ENCODE results near the gene MRPS17.
"Not testable (repeated sequence)": the region's sequence is repeated elsewhere in the genome, so short reads cannot be mapped to it uniquely, and the experiment has no call there.

The MRPS17 gene

GRCh38 chr7:55951637-55952351 lies at the start of gene MRPS17:
Gene MRPS17 (plus strand): TSS chr7:55951877. CDS start chr7:55953196, 1,319 bp downstream.
- DNase-seq (ENCODE audit: low read depth in 2 of 2), result peak; percentile 81 to 90

DNA sequence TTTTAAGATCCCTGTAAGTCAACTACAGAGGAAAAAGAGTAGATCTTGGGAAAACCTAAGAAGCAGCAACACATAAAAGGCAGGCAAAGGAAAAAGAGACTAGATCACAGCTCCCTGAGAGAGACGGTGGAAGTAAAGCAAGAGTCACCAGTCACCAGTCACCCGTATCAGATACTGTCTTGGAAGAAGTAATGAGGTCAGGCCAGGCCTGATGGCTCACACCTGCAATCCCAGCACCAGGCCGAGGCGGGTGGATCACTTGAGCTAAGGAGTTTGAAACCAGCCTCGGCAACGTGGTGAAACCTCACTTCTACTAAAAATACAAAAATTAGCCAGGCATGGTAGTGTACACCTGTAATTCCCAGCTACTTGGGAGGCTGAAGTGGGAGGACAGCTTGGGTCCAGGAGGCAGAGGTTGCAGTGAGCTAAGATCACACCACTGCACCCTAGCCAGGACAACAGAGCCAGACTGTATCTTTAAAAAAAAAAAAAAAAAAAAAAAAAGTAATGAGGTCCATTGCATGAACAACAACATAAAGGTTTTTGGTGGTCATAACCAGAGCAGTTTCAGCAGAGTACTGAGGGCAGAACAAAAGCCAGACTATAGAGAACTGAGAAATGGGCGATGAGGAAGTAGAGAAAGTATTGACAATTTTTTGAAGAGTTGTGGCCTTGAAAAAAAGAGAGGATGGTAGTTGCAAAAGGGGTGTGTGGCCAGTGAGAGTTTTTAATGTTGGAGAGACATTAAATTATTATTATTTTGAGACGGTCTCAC lies 47.5 kb upstream of the MRPS17 start:
- no peak for DNase-seq (ENCODE audit: low read depth in 2 of 2)

DNA sequence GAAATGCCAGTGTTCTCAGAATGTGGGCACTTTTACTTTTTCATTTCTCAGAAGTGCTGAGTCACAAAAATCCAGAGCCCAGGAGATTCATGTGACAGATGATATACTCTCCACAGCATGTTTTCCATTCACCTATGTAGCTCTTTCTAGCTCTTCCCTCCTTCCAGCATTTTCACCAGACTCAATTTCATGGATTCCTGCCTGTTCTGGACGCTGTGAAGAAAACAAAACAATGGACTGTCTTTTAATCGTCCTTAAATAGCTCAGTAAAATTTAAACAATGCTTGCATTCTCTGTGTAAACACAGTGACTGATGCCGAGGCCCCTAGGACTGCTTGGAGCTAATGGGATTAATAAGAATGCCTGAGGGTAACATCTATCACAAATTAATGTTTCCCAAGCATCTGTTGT lies 38.9 kb upstream of the MRPS17 start:
- DNase-seq (ENCODE audit: low read depth in 2 of 2), result no peak

GRCh38 chr7:55917771-55918170 lies 33.9 kb upstream of the MRPS17 start:
- DNase-seq (ENCODE audit: low read depth in 2 of 2), result no peak

GRCh38 chr7:55928006-55928767 lies 23.5 kb upstream of the MRPS17 start:
- DNase-seq (ENCODE audit: low read depth in 2 of 2), result no peak

- no peak for DNase-seq (ENCODE audit: low read depth in 2 of 2)
Measured at GRCh38 chr7:55931421-55932151, 20.1 kb upstream of the MRPS17 start.

DNA sequence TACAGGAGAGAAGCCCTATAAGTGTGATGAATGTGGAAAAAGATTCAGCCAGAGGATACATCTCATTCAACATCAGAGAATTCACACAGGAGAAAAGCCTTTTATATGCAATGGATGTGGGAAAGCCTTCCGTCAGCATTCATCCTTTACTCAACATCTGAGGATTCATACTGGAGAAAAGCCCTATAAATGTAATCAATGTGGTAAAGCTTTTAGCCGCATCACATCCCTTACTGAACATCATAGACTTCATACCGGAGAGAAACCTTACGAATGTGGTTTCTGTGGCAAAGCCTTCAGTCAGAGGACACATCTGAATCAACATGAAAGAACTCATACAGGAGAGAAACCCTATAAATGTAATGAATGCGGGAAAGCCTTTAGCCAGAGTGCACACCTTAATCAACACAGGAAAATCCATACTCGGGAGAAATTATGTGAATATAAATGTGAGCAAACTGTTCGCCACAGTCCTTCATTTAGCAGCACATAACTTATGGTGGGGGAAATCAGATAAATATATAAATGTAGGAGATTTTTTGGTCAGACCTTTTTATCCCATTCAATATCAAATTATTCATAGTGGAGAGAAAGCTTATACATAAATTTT lies 12.1 kb upstream of the MRPS17 start:
- DNase-seq (ENCODE audit: low read depth in 2 of 2), result no peak

GRCh38 chr7:55946545-55946944 lies 5.1 kb upstream of the MRPS17 start:
- no peak for DNase-seq (ENCODE audit: low read depth in 2 of 2)

DNA sequence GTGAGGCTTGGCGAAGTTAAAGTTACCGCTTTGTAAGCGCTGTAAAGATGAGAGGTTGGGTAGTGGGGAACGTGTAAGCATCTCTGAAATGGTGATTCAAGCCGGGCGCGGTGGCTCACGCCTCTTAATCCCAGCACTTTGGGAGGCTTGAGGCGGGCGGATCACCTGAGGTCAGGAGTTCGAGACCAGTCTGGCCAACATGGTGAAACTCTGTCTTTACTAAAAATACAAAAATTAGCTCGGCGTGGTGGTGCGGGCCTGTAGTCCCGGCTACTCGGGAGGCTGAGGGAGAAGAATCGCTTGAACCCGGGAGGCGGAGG lies 635 bp downstream of the MRPS17 start:
- DNase-seq (ENCODE audit: low read depth in 2 of 2), result not testable (repeated sequence)

DNA sequence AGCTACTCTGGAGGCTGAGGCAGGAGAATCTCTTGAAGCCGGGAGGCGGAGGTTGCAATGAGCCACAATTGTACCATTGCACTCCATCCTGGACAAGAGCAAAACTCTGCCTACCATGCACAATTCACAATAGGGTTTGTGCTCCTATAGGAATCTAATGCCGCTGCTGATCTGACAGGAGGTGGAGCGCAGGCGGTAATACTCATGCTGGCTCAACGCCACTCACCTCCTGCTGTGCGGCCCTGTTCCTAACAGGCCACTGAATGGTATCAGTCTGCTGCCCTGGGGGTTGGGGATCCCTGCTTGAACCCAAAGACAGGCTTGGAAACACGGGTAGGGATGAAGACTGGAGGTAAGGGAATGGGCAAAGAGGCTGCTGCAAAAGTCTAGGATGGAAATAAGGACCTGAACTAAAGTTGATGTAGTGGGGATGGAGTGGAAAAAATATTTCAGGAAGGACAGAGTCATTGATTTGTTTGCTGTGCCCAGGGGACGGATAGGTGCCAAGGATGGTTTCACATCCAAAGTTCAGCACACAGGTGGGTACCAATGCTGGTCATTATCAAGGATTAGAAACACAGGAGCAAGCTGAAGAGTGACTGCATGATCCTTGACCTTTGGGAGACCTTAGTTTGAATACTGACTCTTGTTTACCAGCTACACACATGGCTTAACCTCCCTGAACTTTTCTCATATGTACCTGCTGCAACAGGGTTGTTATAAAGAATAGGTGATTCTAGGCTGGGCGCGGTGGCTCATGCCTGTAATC lies 2.2 kb downstream of the MRPS17 start:
- DNase-seq (ENCODE audit: low read depth in 2 of 2), result no peak

GRCh38 chr7:55957190-55957589 lies 5.5 kb downstream of the MRPS17 start:
- no peak for DNase-seq (ENCODE audit: low read depth in 2 of 2)

DNA sequence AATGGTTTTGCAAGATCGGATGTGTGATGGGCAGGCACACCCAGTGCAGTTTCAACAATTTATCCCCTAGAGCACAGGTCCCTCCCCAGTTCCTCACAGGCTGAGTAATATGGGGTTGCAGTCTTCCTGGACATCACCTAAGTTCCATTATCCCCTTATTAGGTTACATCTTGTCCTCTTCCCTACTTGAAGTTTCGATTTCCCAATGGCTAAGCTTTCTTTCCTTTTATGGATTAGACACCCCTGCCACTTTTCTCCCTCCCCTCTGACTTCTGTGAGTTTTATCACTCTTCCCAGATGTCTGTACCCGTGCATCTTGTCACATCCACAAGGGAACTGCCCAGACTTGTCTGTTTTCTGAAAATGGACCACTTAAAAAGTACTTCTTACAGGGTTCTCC lies 10.3 kb downstream of the MRPS17 start:
- DNase-seq (ENCODE audit: low read depth in 2 of 2), result no peak

GRCh38 chr7:55963584-55964168 lies 12.0 kb downstream of the MRPS17 start:
- no peak for DNase-seq (ENCODE audit: low read depth in 2 of 2)

- peak in 1 of 2 donors; percentile 24 for DNase-seq (ENCODE audit: low read depth in 2 of 2)
Measured at GRCh38 chr7:55964261-55965099, 12.8 kb downstream of the MRPS17 start, which contains the start of gene NIPSNAP2. Gene NIPSNAP2 (plus strand): TSS chr7:55964585. CDS start chr7:55964610, 25 bp downstream.

DNA sequence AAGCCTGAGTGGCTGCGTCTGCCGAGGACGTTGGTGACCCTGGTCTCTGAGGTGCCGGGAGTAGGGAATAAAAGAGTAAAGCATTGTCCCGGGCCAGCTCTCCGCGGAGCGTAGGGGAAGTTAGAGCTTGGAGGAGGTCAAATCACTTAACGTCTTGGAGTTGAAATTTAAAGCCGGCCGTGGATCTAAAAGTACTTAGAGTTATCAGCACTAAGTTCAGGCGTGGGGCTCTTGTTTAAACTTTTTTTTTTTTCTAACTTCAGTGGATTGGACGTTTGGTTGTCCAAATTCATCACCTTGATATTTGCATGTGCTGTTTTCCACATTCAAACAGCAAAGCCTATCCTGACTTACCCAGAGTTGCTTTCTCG lies 13.4 kb downstream of the MRPS17 start:
- DNase-seq (ENCODE audit: low read depth in 2 of 2), result no peak

DNA sequence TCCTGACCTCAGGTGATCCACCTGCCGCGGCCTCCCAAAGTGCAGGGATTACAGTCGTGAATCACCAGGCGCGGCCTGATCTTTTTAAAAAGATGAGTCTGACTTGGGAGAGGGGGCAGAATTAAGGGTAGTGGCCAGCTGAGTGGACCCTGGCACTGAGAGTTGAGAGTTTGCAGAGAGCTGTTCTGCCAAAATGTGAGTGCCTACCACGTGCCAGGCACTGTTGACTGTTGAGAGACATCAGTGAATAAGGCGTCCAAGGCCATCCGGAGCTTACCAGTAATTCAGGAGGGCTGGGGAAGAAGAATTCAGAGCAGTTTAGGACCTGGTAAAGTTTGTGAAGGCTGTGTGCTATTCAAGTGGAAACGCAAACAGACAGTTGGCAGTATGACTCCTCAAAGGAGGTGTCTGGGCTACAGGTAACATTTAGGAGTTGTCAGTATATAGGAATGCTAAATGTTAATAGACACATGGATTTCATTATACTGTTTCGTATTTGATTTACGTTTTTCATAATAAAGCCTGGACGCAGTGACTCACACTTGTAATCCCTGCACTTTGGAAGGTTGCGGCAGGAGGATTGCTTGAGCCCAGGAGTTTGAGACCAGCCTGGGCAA lies 14.2 kb downstream of the MRPS17 start:
- DNase-seq (ENCODE audit: low read depth in 2 of 2), result no peak

DNA sequence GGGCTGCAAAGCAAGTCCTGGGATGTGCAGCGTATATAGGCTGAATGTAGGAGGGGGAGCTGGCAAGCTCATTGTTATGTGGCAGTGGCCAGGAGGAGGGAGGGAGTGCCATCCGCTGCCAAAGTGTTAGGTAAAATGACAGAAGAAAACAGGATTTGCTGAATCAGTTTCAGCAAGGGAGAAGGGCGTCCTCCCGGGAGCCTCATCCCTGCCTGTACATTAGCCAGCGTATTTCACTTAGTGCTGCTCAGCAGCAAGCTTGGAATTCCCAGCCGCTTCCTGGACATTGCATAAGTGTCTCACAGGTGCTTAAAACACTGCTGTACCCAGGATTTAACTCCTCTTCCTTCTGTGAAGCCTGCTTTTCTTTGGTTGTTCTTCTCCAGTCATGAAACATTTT lies 15.2 kb downstream of the MRPS17 start:
- DNase-seq (ENCODE audit: low read depth in 2 of 2), result no peak

GRCh38 chr7:55969391-55969790 lies 17.7 kb downstream of the MRPS17 start:
- no peak for DNase-seq (ENCODE audit: low read depth in 2 of 2)

DNA sequence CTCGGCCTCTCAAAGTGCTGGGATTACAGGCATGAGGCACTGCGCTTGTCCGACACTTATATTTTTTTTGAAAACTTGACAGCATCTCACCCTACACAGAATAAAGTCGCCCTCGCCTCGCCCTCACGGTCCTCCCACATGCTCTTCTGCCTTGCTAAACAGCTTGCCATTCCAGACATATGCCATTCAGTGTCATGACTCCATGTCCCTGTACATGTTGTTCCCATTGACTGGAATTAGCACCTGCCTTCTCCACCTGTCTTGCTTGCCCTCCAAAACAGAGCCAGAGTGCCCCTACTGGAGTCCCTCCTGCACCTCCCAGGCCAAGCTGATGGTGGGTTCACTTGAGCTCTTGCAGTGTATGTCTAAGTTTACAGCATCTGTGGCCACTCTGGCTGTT lies 18.9 kb downstream of the MRPS17 start:
- no peak for DNase-seq (ENCODE audit: low read depth in 2 of 2)

Data from activated CD8-positive, alpha-beta memory T cell treated with anti-CD3 and anti-CD28 coated beads for 4 hours (primary cell).